IMR-90 (cell line): Measurements from ENCODE around the gene NALCN. TPM values are rescaled to one million over a fixed set of nuclear protein-coding genes. Genes with fewer than 3 reads are reported as not detected.

Experiments used
- ATAC-seq: fragments of 200-7000 bp; cut with Tn5 transposase; 2 replicates; pipeline ENCODE4 v1.9.1; 2020; ENCODE audit warnings: low read depth, mild to moderate bottlenecking, moderate library complexity
- BruUV-seq: library from RNA; stranded (reverse); fragments of 400-500 nt; replicated peaks from 2 replicates; lab custom pipeline; 2021; lab: Mats Ljungman, UMichigan
- CTCF ChIA-PET: fragments of 300-600 bp; formaldehyde crosslinking; extraction: SDS; loops from one replicate; lab custom pipeline; 2021; ENCODE audit warnings: antibody characterized with exemption; lab: Yijun Ruan, JAX
- POLR2A ChIA-PET: fragments of 300-600 bp; sonication (Branson Sonifier 250); formaldehyde crosslinking; loops from one replicate; lab custom pipeline; 2022; ENCODE audit warnings: antibody characterized with exemption; ENCODE audit not compliant: unreplicated experiment; lab: Charles Lee
- DNase-seq: peaks from one replicate; pipeline ENCODE4 v3.0.0; 2013
- H2AFZ ChIP-seq: replicated peaks from 2 replicates; pipeline ENCODE3; 2013; ENCODE audit warnings: low read length, mild to moderate bottlenecking; ENCODE audit not compliant: poor library complexity
- H2AK5ac ChIP-seq: 2 replicates; pipeline ENCODE4 v1.6.1; 2013; ENCODE audit warnings: low read depth, low read length, inconsistent platforms
- H2AK9ac ChIP-seq: replicated peaks from 2 replicates; pipeline ENCODE3; 2013; ENCODE audit warnings: mild to moderate bottlenecking, low read depth, low read length, moderate library complexity; ENCODE audit not compliant: poor library complexity
- H2BK120ac ChIP-seq: 2 replicates; pipeline ENCODE4 v1.6.1; 2013; ENCODE audit warnings: low read depth, low read length, inconsistent platforms
- H2BK15ac ChIP-seq: 3 replicates; pipeline ENCODE4 v1.6.1; 2013; ENCODE audit warnings: low read depth, low read length, inconsistent platforms
- H2BK20ac ChIP-seq: 2 replicates; pipeline ENCODE4 v1.6.1; 2013; ENCODE audit warnings: low read depth, mild to moderate bottlenecking, inconsistent platforms, low read length, moderate library complexity
- H2BK5ac ChIP-seq: 2 replicates; pipeline ENCODE4 v1.6.1; 2013; ENCODE audit warnings: mild to moderate bottlenecking, low read depth, low read length, inconsistent platforms; ENCODE audit not compliant: poor library complexity, severe bottlenecking
- H3K14ac ChIP-seq: replicated peaks from 2 replicates; pipeline ENCODE4 v1.6.1; 2013; ENCODE audit warnings: low read depth, low read length, inconsistent platforms
- H3K18ac ChIP-seq: 2 replicates; pipeline ENCODE4 v1.6.1; 2013; ENCODE audit warnings: low read depth, low read length, control low read depth
- H3K23ac ChIP-seq: 2 replicates; pipeline ENCODE4 v1.6.1; 2013; ENCODE audit warnings: low read depth, low read length, inconsistent platforms
- H3K27ac ChIP-seq: 2 replicates; pipeline ENCODE4 v1.5.1; 2013; ENCODE audit warnings: mild to moderate bottlenecking, control low read depth, low read length; ENCODE audit not compliant: insufficient read depth
- H3K27me3 ChIP-seq: 2 replicates; pipeline ENCODE4 v1.6.1; 2013; ENCODE audit warnings: low read length; ENCODE audit not compliant: control insufficient read depth, insufficient read depth
- H3K36me3 ChIP-seq: 2 replicates; pipeline ENCODE4 v1.6.1; 2013; ENCODE audit warnings: low read length, mixed read lengths; ENCODE audit not compliant: control insufficient read depth, insufficient read depth
- H3K4ac ChIP-seq: 2 replicates; pipeline ENCODE4 v1.6.1; 2013; ENCODE audit warnings: low read depth, low read length, inconsistent platforms
- H3K4me1 ChIP-seq: 2 replicates; pipeline ENCODE4 v1.6.1; 2013; ENCODE audit warnings: low read length, mixed read lengths; ENCODE audit not compliant: control insufficient read depth, insufficient read depth
- H3K4me2 ChIP-seq: 2 replicates; pipeline ENCODE4 v1.6.1; 2013; ENCODE audit warnings: low read depth, mild to moderate bottlenecking, control low read depth, low read length, moderate library complexity
- H3K4me3 ChIP-seq: 2 replicates; pipeline ENCODE4 v1.5.1; 2013; ENCODE audit warnings: low read depth, mild to moderate bottlenecking, control low read depth, low read length, moderate library complexity; ENCODE audit not compliant: insufficient read depth
- H3K56ac ChIP-seq: 2 replicates; pipeline ENCODE4 v1.6.1; 2013; ENCODE audit warnings: low read length, inconsistent platforms; ENCODE audit not compliant: insufficient read depth; ENCODE audit errors: extremely low read depth
- H3K79me1 ChIP-seq, 2 experiments: 2 replicates each; pipeline ENCODE4 v1.6.1; 2013; ENCODE audit warnings: low read length in 2 of 2, inconsistent platforms in 1 of 2, low read depth in 1 of 2
- H3K9ac ChIP-seq: 2 replicates; pipeline ENCODE4 v1.6.1; 2013; ENCODE audit warnings: low read depth, low read length, control low read depth
- H3K9me1 ChIP-seq: 2 replicates; pipeline ENCODE4 v1.6.1; 2013; ENCODE audit warnings: low read length, inconsistent platforms; ENCODE audit not compliant: insufficient read depth
- H3K9me3 ChIP-seq: 2 replicates; pipeline ENCODE4 v1.6.1; 2013; ENCODE audit warnings: low read length; ENCODE audit not compliant: control insufficient read depth, insufficient read depth
- H4K20me1 ChIP-seq: 2 replicates; pipeline ENCODE4 v1.6.1; 2013; ENCODE audit warnings: low read length, inconsistent platforms; ENCODE audit not compliant: insufficient read depth
- H4K5ac ChIP-seq: 2 replicates; pipeline ENCODE4 v1.6.1; 2013; ENCODE audit warnings: mild to moderate bottlenecking, low read depth, low read length, control low read depth
- H4K8ac ChIP-seq, 2 experiments: 2 replicates each; pipeline ENCODE4 v1.6.1; 2013; ENCODE audit warnings: low read depth in 2 of 2, low read length in 2 of 2, control low read depth in 1 of 2, inconsistent platforms in 1 of 2
- H4K91ac ChIP-seq: 2 replicates; pipeline ENCODE4 v1.6.1; 2013; ENCODE audit warnings: low read depth, low read length, inconsistent platforms; ENCODE audit not compliant: insufficient read depth
- BHLHE40 ChIP-seq: fragments of 150-350 bp; IDR thresholded peaks from 2 replicates; pipeline ENCODE4 v1.6.1; 2016; ENCODE audit warnings: mild to moderate bottlenecking, low read depth, low read length
- CEBPB ChIP-seq: IDR thresholded peaks from 2 replicates; pipeline ENCODE4 v1.6.1; 2012; ENCODE audit warnings: low read depth, low read length, improper control_type of control experiment
- CHD1 ChIP-seq: IDR thresholded peaks from 2 replicates; pipeline ENCODE4 v1.6.1; 2012; ENCODE audit warnings: low read depth, low read length, improper control_type of control experiment
- CTCF ChIP-seq: conservative IDR thresholded peaks from 2 replicates; pipeline ENCODE4 v1.5.1; 2012; ENCODE audit warnings: mild to moderate bottlenecking, low read depth, low read length, improper control_type of control experiment
- FOS ChIP-seq: fragments of 150-350 bp; IDR thresholded peaks from 2 replicates; pipeline ENCODE4 v1.6.1; 2016; ENCODE audit warnings: low read depth, low read length
- MAFK ChIP-seq: IDR thresholded peaks from 2 replicates; pipeline ENCODE4 v1.6.1; 2012; ENCODE audit warnings: low read depth, low read length, improper control_type of control experiment
- MAZ ChIP-seq: IDR thresholded peaks from 2 replicates; pipeline ENCODE4 v1.6.1; 2012; ENCODE audit warnings: low read depth, mild to moderate bottlenecking, low read length, improper control_type of control experiment, moderate library complexity, borderline replicate concordance
- MXI1 ChIP-seq: IDR thresholded peaks from 2 replicates; pipeline ENCODE4 v1.6.1; 2012; ENCODE audit warnings: low read depth, mild to moderate bottlenecking, low read length, moderate library complexity, borderline replicate concordance
- NFE2L2 ChIP-seq: fragments of 150-350 bp; IDR thresholded peaks from 2 replicates; pipeline ENCODE4 v1.6.1; 2016; ENCODE audit warnings: low read depth, mild to moderate bottlenecking, low read length
- RAD21 ChIP-seq: IDR thresholded peaks from 2 replicates; pipeline ENCODE4 v1.6.1; 2012; ENCODE audit warnings: low read length, improper control_type of control experiment
- RCOR1 ChIP-seq: IDR thresholded peaks from 2 replicates; pipeline ENCODE4 v1.6.1; 2012; ENCODE audit warnings: mild to moderate bottlenecking, low read length, improper control_type of control experiment; ENCODE audit not compliant: insufficient replicate concordance
- RFX5 ChIP-seq: IDR thresholded peaks from 2 replicates; pipeline ENCODE4 v1.8.0; 2012; ENCODE audit warnings: low read depth, mild to moderate bottlenecking, low read length, moderate library complexity
- SMC3 ChIP-seq: fragments of 150-350 bp; IDR thresholded peaks from 2 replicates; pipeline ENCODE4 v1.6.1; 2016; ENCODE audit warnings: low read depth, mild to moderate bottlenecking, antibody characterized with exemption, low read length, moderate library complexity
- WGBS, 2 experiments: methylation state at CpG; one replicate each; pipeline versions ENCODE4 v1.1.5 to v1.1.7; 2013; ENCODE audit warnings: missing lambda C conversion rate in 2 of 2; ENCODE audit not compliant: insufficient read length in 1 of 2; ENCODE audit errors: extremely low coverage in 2 of 2; 5-methylcytosine and 5-hydroxymethylcytosine counted together
- dilution Hi-C: fragments of 300-500 bp; cut with HindIII; formaldehyde crosslinking; loops from one replicate; pipeline ENCODE4 v1.14.3; 2018; ENCODE audit warnings: low sequenced_read_pairs; ENCODE audit not compliant: unreplicated experiment
- in situ Hi-C: fragments of 300-500 bp; cut with MboI; formaldehyde crosslinking; loops from 3 replicates; pipeline ENCODE4 v1.14.3; 2019; ENCODE audit warnings: low sequenced_read_pairs, inconsistent platforms, mixed read lengths
- intact Hi-C: fragments of 100-400 bp; cut with micrococcal nuclease; formaldehyde crosslinking; loops from 2 replicates; pipeline ENCODE4 v1.10.0; 2022
- polyA plus RNA-seq, 3 experiments: library from polyadenylated mRNA; depleted of rRNA; stranded (reverse); fragments of >200 nt; gene quantifications; 2 replicates each; pipeline ENCODE4 v1.2.3, GENCODE V29; 2012; ENCODE audit warnings: low replicate concordance in 1 of 3
- total RNA-seq: library from RNA; depleted of rRNA; stranded (reverse); fragments of >200 nt; gene quantifications from 2 replicates; pipeline ENCODE4 v1.2.3, GENCODE V29; 2012
- TF ChIP-seq, protein P1 (sequence below): fragments of 150-350 bp; IDR thresholded peaks from 2 replicates; pipeline ENCODE4 v1.6.1; 2017; ENCODE audit warnings: mild to moderate bottlenecking, antibody characterized with exemption, low read length, low read depth
- TF ChIP-seq, protein P2 (sequence below): fragments of 150-350 bp; IDR thresholded peaks from 2 replicates; pipeline ENCODE4 v1.6.1; 2016; ENCODE audit warnings: low read depth, mild to moderate bottlenecking, low read length, moderate library complexity, borderline replicate concordance

The NALCN gene
- total and polyA plus RNA-seq, 2 of the 4 experiments (the other 2 are of a cell fraction): 2.9 to 4.8 TPM

- H2BK20ac ChIP-seq: no peak overlapping the region
- no peak for ATAC-seq
Observed at GRCh38 chr13:101346161-101346560, 70.1 kb downstream of the NALCN start.

More at GRCh38 chr13:101346161-101346560, 70.1 kb downstream of the NALCN start:
- no peak overlapping the region for H3K18ac ChIP-seq
- H2AK5ac ChIP-seq: no peak overlapping the region
- no peaks in the 10 kb centered on the region for H3K4me1 ChIP-seq
- H3K9me3 ChIP-seq: peaks cover 1% of the 10 kb centered on the region; the same call in 1 of the 2 replicates
- H4K91ac ChIP-seq: no peak overlapping the region
- H3K14ac ChIP-seq: no peak overlapping the region
- ChIA-PET CTCF (no interaction called here), POLR2A (no interaction called here)
- H3K27ac ChIP-seq: no peak overlapping the region
- H2BK120ac ChIP-seq: no peak overlapping the region
- TF ChIP-seq MXI1 (no peak), RAD21 (no peak), SMC3 (no peak), MAZ (no peak), NFE2L2 (no peak), RFX5 (no peak), CHD1 (no peak), BHLHE40 (no peak), CTCF (no peak), FOS (no peak), RCOR1 (no peak), CEBPB (no peak), MAFK (no peak)
- TF ChIP-seq, protein P1, sequence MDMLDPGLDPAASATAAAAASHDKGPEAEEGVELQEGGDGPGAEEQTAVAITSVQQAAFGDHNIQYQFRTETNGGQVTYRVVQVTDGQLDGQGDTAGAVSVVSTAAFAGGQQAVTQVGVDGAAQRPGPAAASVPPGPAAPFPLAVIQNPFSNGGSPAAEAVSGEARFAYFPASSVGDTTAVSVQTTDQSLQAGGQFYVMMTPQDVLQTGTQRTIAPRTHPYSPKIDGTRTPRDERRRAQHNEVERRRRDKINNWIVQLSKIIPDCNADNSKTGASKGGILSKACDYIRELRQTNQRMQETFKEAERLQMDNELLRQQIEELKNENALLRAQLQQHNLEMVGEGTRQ: no peak
- TF ChIP-seq, protein P2, sequence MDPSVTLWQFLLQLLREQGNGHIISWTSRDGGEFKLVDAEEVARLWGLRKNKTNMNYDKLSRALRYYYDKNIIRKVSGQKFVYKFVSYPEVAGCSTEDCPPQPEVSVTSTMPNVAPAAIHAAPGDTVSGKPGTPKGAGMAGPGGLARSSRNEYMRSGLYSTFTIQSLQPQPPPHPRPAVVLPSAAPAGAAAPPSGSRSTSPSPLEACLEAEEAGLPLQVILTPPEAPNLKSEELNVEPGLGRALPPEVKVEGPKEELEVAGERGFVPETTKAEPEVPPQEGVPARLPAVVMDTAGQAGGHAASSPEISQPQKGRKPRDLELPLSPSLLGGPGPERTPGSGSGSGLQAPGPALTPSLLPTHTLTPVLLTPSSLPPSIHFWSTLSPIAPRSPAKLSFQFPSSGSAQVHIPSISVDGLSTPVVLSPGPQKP: no peak
- H2BK15ac ChIP-seq: no peak overlapping the region
- H3K23ac ChIP-seq: no peak overlapping the region
- no peak overlapping the region for H3K4me2 ChIP-seq
- BruUV-seq: no TSS peak
- H3K79me1 ChIP-seq: no peaks in the 10 kb centered on the region
- H3K36me3 ChIP-seq: no peaks in the 10 kb centered on the region
- no peak overlapping the region for H2AFZ ChIP-seq
- dilution Hi-C loops: no loop called here
- no peak overlapping the region for H4K8ac ChIP-seq
- H3K4ac ChIP-seq: no peak overlapping the region
- DNase-seq: peak; percentile 22
- H3K27me3 ChIP-seq: no peaks in the 10 kb centered on the region
- H2AK9ac ChIP-seq: no peak overlapping the region
- intact Hi-C loops: no loop called here
- H2BK5ac ChIP-seq: no peak overlapping the region
- no peak overlapping the region for H4K5ac ChIP-seq
- no peaks in the 10 kb centered on the region for H3K9me1 ChIP-seq
- WGBS, 2 experiments: no CpG with 5 or more reads among the region's 4 CpGs
- no peak overlapping the region for H3K9ac ChIP-seq
- in situ Hi-C loops: no loop called here
- H3K56ac ChIP-seq: no peak overlapping the region
- no peaks in the 10 kb centered on the region for H4K20me1 ChIP-seq
- no peak overlapping the region for H3K4me3 ChIP-seq
